Measurements from ENCODE around the gene BAHCC1. TPM values are rescaled to one million over a fixed set of nuclear protein-coding genes. Genes with fewer than 3 reads are reported as not detected.

Gene BAHCC1
- total RNA-seq, 1 experiment from 2014 or later = 9.9 TPM

GRCh38 chr17:81418710-81419318 is 23.6 kb downstream of the BAHCC1 start:
- TF ChIP-seq CTCF (conservative IDR thresholded peaks at IDR 0.05; ENCODE audit: low read depth, low read length) (no peak), EZH2phosphoT487 (IDR thresholded peaks at IDR 0.05; ENCODE audit: borderline replicate concordance, low read length) (no peak), EZH2 (IDR thresholded peaks at IDR 0.05; ENCODE audit: low read length, unreplicated experiment) (no peak)
- Histone ChIP-seq H3K9me2 (replicated peaks; ENCODE audit: low read length) (no peaks in the 10 kb centered on the region), H3K27ac (ENCODE audit: low read length) (peak overlapping the region; percentile 87), H3K27me3 (ENCODE audit: low read length) (no peaks in the 10 kb centered on the region), H3K4me1 (ENCODE audit: insufficient read depth, low read length) (peaks cover 49% of the 10 kb centered on the region), H3K9me3 (ENCODE audit: low read length) (no peaks in the 10 kb centered on the region), H2AFZ (ENCODE audit: low read length) (no peak overlapping the region), H3K9ac (ENCODE audit: low read length) (peak overlapping the region; percentile 80), H3K4me2 (ENCODE audit: low read length) (peak overlapping the region; percentile 78), H3K36me3 (ENCODE audit: low read depth, low read length) (no peaks in the 10 kb centered on the region), H3K4me3 (ENCODE audit: low read length) (no peak overlapping the region), H3F3A (ENCODE audit: low read length, unreplicated experiment) (peaks cover 3% of the 10 kb centered on the region), H4K20me1 (ENCODE audit: low read length) (no peaks in the 10 kb centered on the region), H3K79me2 (ENCODE audit: low read length) (peaks cover 15% of the 10 kb centered on the region; the same call in 1 of the 2 replicates)
- intact Hi-C loops (cut with micrococcal nuclease) = no loop called here
- CTCF ChIA-PET = interaction anchor here (0.6 kb wide), 1 partner anchor 69 kb away, joined by 7 read pairs; no protein-coding TSS in a partner anchor
- POLR2A ChIA-PET (ENCODE audit: unreplicated experiment) = interaction anchor here (0.6 to 0.8 kb wide), 2 partner anchors 24 to 25 kb away, joined by 3 read pairs; partner anchors contain the start of gene BAHCC1
- BruUV-seq (replicated peaks) = no TSS peak
- DNase-seq = peak; percentile 64
- ATAC-seq = peak; percentile 27

DNA sequence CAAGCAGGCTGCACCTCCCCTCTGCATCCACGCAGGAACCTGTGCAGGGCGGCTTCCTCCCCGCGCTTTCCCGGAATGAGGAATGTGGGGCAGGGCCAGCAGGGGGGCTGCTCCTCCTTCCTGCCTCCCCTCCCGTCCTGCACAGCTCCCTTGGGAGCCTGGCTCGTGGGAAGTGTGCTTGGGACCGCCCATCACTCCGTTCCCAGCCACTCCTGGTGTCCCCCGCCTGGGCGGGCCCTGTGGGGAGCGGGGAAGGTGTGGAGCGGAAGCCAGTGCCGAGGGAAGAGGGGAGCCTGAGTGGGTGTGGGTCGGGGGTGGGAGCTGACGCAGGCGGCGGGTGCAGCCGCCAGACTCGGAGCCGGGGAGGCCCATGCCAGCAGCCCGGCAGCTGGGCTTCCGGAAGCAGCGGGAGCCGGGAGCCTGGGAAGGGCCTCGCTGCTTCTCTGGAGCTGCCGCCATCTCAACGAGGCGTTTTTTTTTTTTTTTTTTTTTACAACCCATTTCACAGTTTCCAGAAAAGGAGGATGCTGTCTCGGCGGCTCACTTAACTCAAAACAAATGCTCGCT is 24.1 kb downstream of the BAHCC1 start:
- H3K36me3 ChIP-seq (ENCODE audit: low read depth, low read length) = no peaks in the 10 kb centered on the region
- TF ChIP-seq EZH2phosphoT487 (IDR thresholded peaks at IDR 0.05; ENCODE audit: borderline replicate concordance, low read length) = no peak
- TF ChIP-seq EZH2 (IDR thresholded peaks at IDR 0.05; ENCODE audit: low read length, unreplicated experiment) = no peak
- TF ChIP-seq CTCF (conservative IDR thresholded peaks at IDR 0.05; ENCODE audit: low read depth, low read length) = no peak
- ChIA-PET POLR2A (ENCODE audit: unreplicated experiment) (interaction anchor here (0.6 to 0.8 kb wide), 2 partner anchors 24 to 26 kb away, joined by 3 read pairs; partner anchors contain the start of gene BAHCC1), CTCF (interaction anchor here (0.6 to 1.1 kb wide), 2 partner anchors 69 to 90 kb away, joined by 3 to 7 read pairs; no protein-coding TSS in a partner anchor)
- no TSS peak for BruUV-seq (replicated peaks)
- H2AFZ ChIP-seq (ENCODE audit: low read length) = no peak overlapping the region
- H3F3A ChIP-seq (ENCODE audit: low read length, unreplicated experiment) = peaks cover 3% of the 10 kb centered on the region
- H3K27me3 ChIP-seq (ENCODE audit: low read length) = no peaks in the 10 kb centered on the region
- H3K4me2 ChIP-seq (ENCODE audit: low read length) = peak overlapping the region; percentile 78
- H3K27ac ChIP-seq (ENCODE audit: low read length) = peak overlapping the region; percentile 87
- DNase-seq (peak; percentile 90), ATAC-seq (peak; percentile 68)
- H3K79me2 ChIP-seq (ENCODE audit: low read length) = peaks cover 20% of the 10 kb centered on the region; the same call in 1 of the 2 replicates
- peak overlapping the region; percentile 80 for H3K9ac ChIP-seq (ENCODE audit: low read length)
- peaks cover 51% of the 10 kb centered on the region for H3K4me1 ChIP-seq (ENCODE audit: insufficient read depth, low read length)
- intact Hi-C loops (cut with micrococcal nuclease) = no loop called here
- no peaks in the 10 kb centered on the region for H3K9me3 ChIP-seq (ENCODE audit: low read length)
- peak overlapping the region; percentile 46 for H3K4me3 ChIP-seq (ENCODE audit: low read length)
- no peaks in the 10 kb centered on the region for H3K9me2 ChIP-seq (replicated peaks; ENCODE audit: low read length)
- H4K20me1 ChIP-seq (ENCODE audit: low read length) = no peaks in the 10 kb centered on the region
